Activated CD4-positive, alpha-beta T cell treated with anti-CD3 and anti-CD28 coated beads for 48 hours (primary cell): ENCODE measurements around the gene PGAP6.

Experiments
- DNase-seq: peaks from one replicate; pipeline ENCODE4 v3.0.0-alpha.2; 2020

The PGAP6 gene

DNA sequence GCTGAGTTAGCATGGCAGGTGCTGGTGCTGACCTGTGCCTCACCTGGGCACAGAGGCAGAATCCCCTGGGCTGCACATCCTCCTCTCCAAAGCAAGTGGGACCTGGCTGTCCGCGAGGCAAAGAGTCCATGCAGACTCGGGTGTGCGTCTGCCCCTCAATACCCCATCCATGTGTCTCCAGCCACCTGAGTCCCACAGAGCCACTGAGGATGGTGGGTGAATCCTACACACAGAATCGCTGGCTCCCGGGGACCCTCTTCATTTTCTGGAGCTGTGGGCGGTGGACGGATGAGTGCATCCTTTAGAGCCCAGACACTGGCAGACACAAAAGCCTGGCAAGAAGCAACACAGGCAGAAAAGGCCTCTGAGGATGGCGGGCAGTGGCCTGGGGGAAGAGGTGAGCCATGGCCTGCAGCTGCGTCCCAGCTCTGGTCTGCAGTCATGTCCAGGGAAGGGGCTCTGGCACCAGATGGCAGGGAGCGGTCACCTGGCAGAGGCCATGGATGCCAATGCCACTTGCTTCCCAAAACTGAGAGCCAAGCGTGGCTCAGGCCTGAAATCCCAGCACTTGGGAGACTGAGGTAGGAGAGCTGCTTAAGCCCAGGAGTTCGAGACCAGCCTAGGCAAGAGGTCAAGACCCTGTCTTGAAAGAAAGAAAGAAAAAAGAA lies 59.2 kb downstream of the PGAP6 start:
- no peak for DNase-seq

DNA sequence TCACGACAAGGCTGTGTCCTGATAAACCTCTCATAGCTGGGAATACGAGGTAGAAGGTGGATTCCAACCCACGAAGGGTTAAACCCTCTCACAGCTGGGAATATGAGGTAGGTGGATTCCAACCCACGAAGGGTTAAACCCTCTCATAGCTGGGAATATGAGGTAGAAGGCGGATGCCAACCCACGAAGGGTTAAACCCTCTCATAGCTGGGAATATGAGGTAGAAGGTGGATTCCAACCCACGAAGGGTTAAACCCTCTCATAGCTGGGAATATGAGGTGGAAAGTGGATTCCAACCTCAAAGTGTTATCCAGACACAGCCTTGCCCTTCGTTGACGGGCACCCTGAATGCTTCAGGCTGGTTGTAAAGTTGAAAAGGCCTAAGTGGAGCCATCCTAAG lies 60.2 kb downstream of the PGAP6 start:
- no peak for DNase-seq
